C4-2B (cell line): Measurements from ENCODE around the gene COQ9.

Experiments
- CTCF ChIP-seq: fragments of 450-650 bp; conservative IDR thresholded peaks from 2 replicates; pipeline ENCODE4 v1.5.1; 2017; ENCODE audit warnings: mild to moderate bottlenecking
- ZFX ChIP-seq: fragments of 450-650 bp; IDR thresholded peaks from 2 replicates; pipeline ENCODE4 v1.6.1; 2017

- TF ChIP-seq CTCF: no peak
- TF ChIP-seq ZFX: no peak
Observed at GRCh38 chr16:57481421-57481820, 34.1 kb downstream of the COQ9 start.
